Prostate gland (tissue), 2 donors: ENCODE results near the gene TGFA.

Experiments
- CTCF ChIP-seq, 4 experiments: fragments of 200-600 bp in 2 of 4; fragments of 450-650 bp in 2 of 4; sonication (generic) in 2 of 4; IDR thresholded peaks; 1 replicate in 3 of 4; 2 replicates in 1 of 4; pipeline ENCODE4 v1.5.1; 2016 to 2019; ENCODE audit warnings: antibody characterized with exemption in 4 of 4, mild to moderate bottlenecking in 2 of 4, moderate library complexity in 2 of 4
- POLR2AphosphoS5 ChIP-seq: sonication (generic); formaldehyde crosslinking; IDR thresholded peaks from one replicate; pipeline ENCODE4 v1.6.1; 2017; ENCODE audit warnings: antibody characterized with exemption

- TF ChIP-seq POLR2AphosphoS5, result no peak
- TF ChIP-seq CTCF (IDR thresholded peaks at IDR 0.05), result no peak
These were observed 11.6 kb upstream of the TGFA start for GRCh38 chr2:70565039-70565731.
